ENCODE results near the gene ENO1. TPM values are rescaled to one million over a fixed set of nuclear protein-coding genes. Genes with fewer than 3 reads are reported as not detected.

Gene ENO1
- total and polyA plus RNA-seq, 10 of the 15 experiments (the other 5 are each of a cell fraction or from before 2014, with no cell fraction given) = 1,850 to 4,219 (median 2,331) TPM

DNA sequence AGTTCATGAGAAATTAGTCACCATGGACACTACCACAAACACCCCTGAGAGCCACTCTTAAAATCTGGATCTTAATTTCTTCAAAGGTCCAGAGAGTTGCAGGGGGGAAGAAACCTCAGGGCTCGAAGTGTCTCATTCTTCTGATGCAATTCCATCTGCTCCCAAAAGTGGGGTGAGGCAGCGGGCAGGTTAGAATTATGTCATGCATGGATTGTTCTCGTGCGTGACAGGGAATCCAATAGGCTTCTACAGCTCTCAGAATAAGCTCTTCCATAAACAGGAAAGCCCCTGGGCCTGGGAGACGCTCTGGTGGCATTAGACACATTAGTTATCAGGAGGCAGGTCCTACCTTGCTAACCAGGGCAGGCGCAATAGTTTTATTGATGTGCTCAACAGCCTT is 8.4 kb downstream of the ENO1 start:
- ChIA-PET CTCF (no interaction called here), RAD21 (ENCODE audit: unreplicated experiment) (interaction anchor here (0.6 kb wide), 1 partner anchor 850 kb away, joined by 3 read pairs; no protein-coding TSS in a partner anchor), POLR2A (interaction anchor here (1.1 kb wide), 1 partner anchor 10 kb away, joined by 3 read pairs; no protein-coding TSS in a partner anchor), SMC1A (ENCODE audit: uncharacterized antibody, unreplicated experiment) (interaction anchor here (1.0 kb wide), 1 partner anchor 11 kb away, joined by 4 read pairs; no protein-coding TSS in a partner anchor)
- Histone ChIP-seq H3K4me2 (ENCODE audit: control insufficient read depth, insufficient read depth) (peak overlapping the region; percentile 24; the same call in 1 of the 2 replicates), H3K79me2 (ENCODE audit: control insufficient read depth, insufficient read depth, low read length) (peaks cover 83% of the 10 kb centered on the region), H3K4me1 (ENCODE audit: control insufficient read depth, insufficient read depth, low read length) (peaks cover 17% of the 10 kb centered on the region), H3K27me3 (replicated peaks in 1 of 2; ENCODE audit: control insufficient read depth in 2 of 2, insufficient read depth in 2 of 2, low read length in 1 of 2) (no peaks in the 10 kb centered on the region), H2AFZ (ENCODE audit: control insufficient read depth, low read depth, low read length) (no peak overlapping the region), H4K20me1 (ENCODE audit: control insufficient read depth, insufficient read depth) (peaks cover 60% of the 10 kb centered on the region), H3K36me3 (ENCODE audit: control insufficient read depth in 2 of 2, insufficient read depth in 2 of 2, low read length in 1 of 2) (peaks cover 64 to 78% of the 10 kb centered on the region in 2 experiments), H3K9ac (ENCODE audit: control insufficient read depth, insufficient read depth, low read length) (no peak overlapping the region), H3K27ac (ENCODE audit: control insufficient read depth, insufficient read depth) (no peak overlapping the region), H3K9me3 (replicated peaks; ENCODE audit: control insufficient read depth, insufficient read depth, low read length) (no peaks in the 10 kb centered on the region), H3K4me3 (no peak overlapping the region)
- no peak for DNase-seq (ENCODE audit: low read depth, low spot score)
- WGBS (ENCODE audit: insufficient coverage, insufficient replicate concordance, low lambda C conversion rate, missing lambda C conversion rate) = 61% methylated on average over 6 of the region's 6 CpGs
- no TSS peak for BruUV-seq (replicated peaks)
- in situ Hi-C loops (cut with MboI) (no loop called here), intact Hi-C loops (cut with micrococcal nuclease; ENCODE audit: unreplicated experiment) (no loop called here)
- ATAC-seq = no peak
- TF ChIP-seq MEF2B (IDR thresholded peaks at IDR 0.05; ENCODE audit: partially characterized antibody, poor library complexity, severe bottlenecking) = no peak
- no peak for FAIRE-seq

DNA sequence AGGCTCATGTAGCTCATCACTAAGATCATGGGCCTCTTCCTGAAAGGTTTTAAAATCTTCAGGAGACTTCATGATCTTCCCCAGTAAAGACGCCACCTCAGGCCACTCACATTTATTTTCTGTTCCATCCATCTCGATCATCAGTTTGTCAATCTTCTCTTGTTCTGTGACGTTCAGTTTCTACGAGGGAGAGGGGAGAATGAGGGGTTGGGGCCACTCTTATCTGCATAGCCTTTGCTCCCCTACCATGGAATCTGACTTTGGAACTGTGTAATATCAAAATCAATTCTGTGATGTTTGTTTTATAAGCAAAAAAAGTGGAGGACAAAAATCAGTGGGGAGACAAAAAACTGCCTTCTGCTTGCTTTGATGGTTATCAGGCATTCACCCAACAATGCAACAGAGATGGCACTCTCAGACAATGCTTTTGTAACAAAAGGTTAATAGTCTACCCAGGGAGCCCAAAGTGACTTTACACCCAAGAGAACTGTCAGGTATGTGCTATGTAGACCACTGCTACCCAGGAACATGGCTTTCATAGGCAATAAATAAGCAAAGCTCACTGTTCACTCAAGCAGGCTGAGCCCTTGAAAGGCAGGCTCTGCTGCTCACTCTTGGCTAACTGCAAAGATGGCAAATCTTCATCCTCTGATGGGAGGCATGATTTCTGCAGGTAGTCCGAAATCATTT is 10.5 kb downstream of the ENO1 start:
- H3K4me3 ChIP-seq = no peak overlapping the region
- no peak for FAIRE-seq
- H3K27me3 ChIP-seq (replicated peaks in 1 of 2; ENCODE audit: control insufficient read depth in 2 of 2, insufficient read depth in 2 of 2, low read length in 1 of 2) = no peaks in the 10 kb centered on the region
- H2AFZ ChIP-seq (ENCODE audit: control insufficient read depth, low read depth, low read length) = no peak overlapping the region
- no peak overlapping the region for H3K4me2 ChIP-seq (ENCODE audit: control insufficient read depth, insufficient read depth)
- no peak for ATAC-seq
- in situ Hi-C loops (cut with MboI) (no loop called here), intact Hi-C loops (cut with micrococcal nuclease; ENCODE audit: unreplicated experiment) (no loop called here)
- WGBS (ENCODE audit: insufficient coverage, insufficient replicate concordance, low lambda C conversion rate, missing lambda C conversion rate) = over 99% methylated on average over 5 of the region's 5 CpGs
- ChIA-PET POLR2A (interaction anchor here (2.3 kb wide), 1 partner anchor 10 kb away, joined by 9 read pairs; the partner anchor contains the start of gene ENO1), RAD21 (ENCODE audit: unreplicated experiment) (interaction anchor here (1.1 kb wide), 1 partner anchor 137 kb away, joined by 3 read pairs; no protein-coding TSS in a partner anchor), SMC1A (ENCODE audit: uncharacterized antibody, unreplicated experiment) (no interaction called here), CTCF (interaction anchor here (0.7 to 2.2 kb wide), 3 partner anchors 9 to 121 kb away, joined by 3 to 8 read pairs (median 6); no protein-coding TSS in a partner anchor)
- H3K9me3 ChIP-seq (replicated peaks; ENCODE audit: control insufficient read depth, insufficient read depth, low read length) = no peaks in the 10 kb centered on the region
- H3K9ac ChIP-seq (ENCODE audit: control insufficient read depth, insufficient read depth, low read length) = no peak overlapping the region
- H3K79me2 ChIP-seq (ENCODE audit: control insufficient read depth, insufficient read depth, low read length) = peaks cover 63% of the 10 kb centered on the region
- H3K4me1 ChIP-seq (ENCODE audit: control insufficient read depth, insufficient read depth, low read length) = peaks cover 13% of the 10 kb centered on the region
- TF ChIP-seq CHD2 (IDR thresholded peaks at IDR 0.05; ENCODE audit: borderline replicate concordance, low read depth, low read length) (no peak), POLR2AphosphoS2 (IDR thresholded peaks at IDR 0.05; ENCODE audit: low read depth, low read length) (peak; percentile 83; the same call in 1 of the 2 replicates), POLR2AphosphoS5 (IDR thresholded peaks at IDR 0.05; ENCODE audit: low read length) (peak; percentile 65), NFIC (IDR thresholded peaks at IDR 0.05; ENCODE audit: low read depth, low read length) (0 out of 2 replicates have a peak, but pooled peaks have one; percentile 11), POLR2A (IDR thresholded peaks at IDR 0.05; ENCODE audit: low read depth, low read length) (peak; percentile 60)
- H3K27ac ChIP-seq (ENCODE audit: control insufficient read depth, insufficient read depth) = no peak overlapping the region
- H4K20me1 ChIP-seq (ENCODE audit: control insufficient read depth, insufficient read depth) = peaks cover 54% of the 10 kb centered on the region
- no TSS peak for BruUV-seq (replicated peaks)
- peaks cover 73 to 79% of the 10 kb centered on the region in 2 experiments for H3K36me3 ChIP-seq (ENCODE audit: control insufficient read depth in 2 of 2, insufficient read depth in 2 of 2, low read length in 1 of 2)
- no peak for DNase-seq (ENCODE audit: low read depth, low spot score)

Measured in GM12878 (cell line).